CD14-positive monocyte (primary cell): ENCODE data around the gene SPINK13. TPM values are rescaled to one million over a fixed set of nuclear protein-coding genes. Genes with fewer than 3 reads are reported as not detected.
"Not testable (repeated sequence)": the region's sequence is repeated elsewhere in the genome, so short reads cannot be mapped to it uniquely, and the experiment has no call there.

Experiments used
- DNase-seq, 3 donors: peaks; one replicate each; pipeline ENCODE4 v3.0.0-alpha.2; 2011 to 2022
- H2AFZ ChIP-seq: 2 replicates; pipeline ENCODE4 v1.6.0; 2012; ENCODE audit warnings: mild to moderate bottlenecking, low read depth, low read length, inconsistent platforms; ENCODE audit not compliant: insufficient read depth, poor library complexity, severe bottlenecking
- H3K27ac ChIP-seq, 2 donors: 1 replicate in 1 of 2; 2 replicates in 1 of 2; pipeline ENCODE4 v1.5.1; 2012 to 2013; ENCODE audit warnings: low read length in 2 of 2, control low read depth in 1 of 2, inconsistent platforms in 1 of 2, low read depth in 1 of 2, mild to moderate bottlenecking in 1 of 2
- H3K27me3 ChIP-seq, 2 donors: one replicate each; pipeline versions ENCODE4 v1.6.0 to v1.6.1; 2011 to 2013; ENCODE audit warnings: low read length in 2 of 2; ENCODE audit not compliant: control insufficient read depth in 2 of 2, insufficient read depth in 2 of 2
- H3K36me3 ChIP-seq, 2 donors: replicated peaks in 1 of 2; 1 replicate in 1 of 2; 2 replicates in 1 of 2; pipeline versions ENCODE4 v1.5.1 to v1.6.1; 2012 to 2013; ENCODE audit warnings: low read length in 2 of 2, control low read depth in 1 of 2, inconsistent platforms in 1 of 2, mild to moderate bottlenecking in 1 of 2; ENCODE audit not compliant: insufficient read depth in 2 of 2, control insufficient read depth in 1 of 2
- H3K4me1 ChIP-seq, 2 donors: 1 replicate in 1 of 2; 2 replicates in 1 of 2; pipeline versions ENCODE4 v1.5.1 to v1.6.1; 2012 to 2013; ENCODE audit warnings: low read length in 2 of 2, control low read depth in 1 of 2, inconsistent platforms in 1 of 2, mild to moderate bottlenecking in 1 of 2, moderate library complexity in 1 of 2; ENCODE audit not compliant: insufficient read depth in 2 of 2, control insufficient read depth in 1 of 2
- H3K4me2 ChIP-seq: replicated peaks from 2 replicates; pipeline ENCODE3; 2012; ENCODE audit warnings: low read length, moderate library complexity, mild to moderate bottlenecking; ENCODE audit not compliant: poor library complexity, severe bottlenecking; ENCODE audit errors: extremely low read depth
- H3K4me3 ChIP-seq, 3 experiments: fragments of 200-600 bp in 1 of 3; sonication (generic) in 1 of 3; replicated peaks in 1 of 3; 1 replicate in 2 of 3; 2 replicates in 1 of 3; pipeline ENCODE4 v1.5.1; 2011 to 2013; ENCODE audit warnings: low read length in 3 of 3, mild to moderate bottlenecking in 3 of 3, control low read depth in 2 of 3, low read depth in 2 of 3, inconsistent platforms in 1 of 3, moderate library complexity in 1 of 3
- H3K79me2 ChIP-seq: 2 replicates; pipeline ENCODE4 v1.6.0; 2012; ENCODE audit warnings: mild to moderate bottlenecking, control low read depth, inconsistent platforms, low read length, moderate library complexity; ENCODE audit not compliant: insufficient read depth
- H3K9ac ChIP-seq: 2 replicates; pipeline ENCODE4 v1.6.0; 2017; ENCODE audit warnings: low read length, mild to moderate bottlenecking; ENCODE audit not compliant: insufficient read depth, poor library complexity, severe bottlenecking
- H3K9me3 ChIP-seq, 2 donors: replicated peaks in 1 of 2; 1 replicate in 1 of 2; 2 replicates in 1 of 2; pipeline versions ENCODE4 v1.5.1 to v1.6.1; 2012 to 2013; ENCODE audit warnings: low read length in 2 of 2, control low read depth in 1 of 2; ENCODE audit not compliant: control insufficient read depth in 1 of 2, insufficient read depth in 1 of 2
- H4K20me1 ChIP-seq: 2 replicates; pipeline ENCODE4 v1.6.0; 2012; ENCODE audit warnings: mild to moderate bottlenecking, low read length, control low read depth, moderate library complexity; ENCODE audit not compliant: insufficient read depth
- H3K27ac Mint-ChIP-seq, 7 donors: one replicate each; pipeline ENCODE4 v1.8.0; 2020; ENCODE audit warnings: mild to moderate bottlenecking in 7 of 7, mixed read lengths in 7 of 7, moderate library complexity in 6 of 7, inconsistent platforms in 2 of 7
- H3K27me3 Mint-ChIP-seq, 3 donors: one replicate each; pipeline ENCODE4 v1.8.0; 2021 to 2022; ENCODE audit warnings: low read depth in 3 of 3, mild to moderate bottlenecking in 3 of 3, mixed read lengths in 3 of 3, moderate library complexity in 3 of 3, inconsistent platforms in 1 of 3
- H3K36me3 Mint-ChIP-seq, 2 donors: one replicate each; pipeline ENCODE4 v1.8.0; 2020; ENCODE audit warnings: mixed read lengths in 2 of 2, inconsistent platforms in 1 of 2, mild to moderate bottlenecking in 1 of 2
- H3K4me1 Mint-ChIP-seq: one replicate; pipeline ENCODE4 v1.8.0; 2020; ENCODE audit warnings: mild to moderate bottlenecking, mixed read lengths
- H3K4me3 Mint-ChIP-seq, 2 donors: one replicate each; pipeline ENCODE4 v1.8.0; 2020; ENCODE audit warnings: mild to moderate bottlenecking in 2 of 2, mixed read lengths in 2 of 2, moderate library complexity in 1 of 2
- H3K9me3 Mint-ChIP-seq, 7 donors: one replicate each; pipeline ENCODE4 v1.8.0; 2020 to 2022; ENCODE audit warnings: mixed read lengths in 7 of 7, mild to moderate bottlenecking in 6 of 7, moderate library complexity in 6 of 7, inconsistent platforms in 2 of 7
- WGBS: methylation state at CpG from one replicate; pipeline ENCODE4 v1.1.5; 2013; ENCODE audit warnings: missing lambda C conversion rate; ENCODE audit not compliant: insufficient coverage; 5-methylcytosine and 5-hydroxymethylcytosine counted together
- intact Hi-C, 2 donors: fragments of 100-400 bp; cut with micrococcal nuclease; formaldehyde crosslinking; loops; one replicate each; pipeline versions ENCODE4 v1.15.0 to v1.15.1; 2023
- polyA plus RNA-seq, 3 donors: library from polyadenylated mRNA; depleted of rRNA in 1 of 3; unstranded in 2 of 3; stranded (reverse) in 1 of 3; fragments of 300-500 nt in 2 of 3; fragments of >200 nt in 1 of 3; fragmentation: Illumina TruSeq in 2 of 3; gene quantifications; 1 replicate in 2 of 3; 2 replicates in 1 of 3; pipeline ENCODE4 v1.2.3, GENCODE V29; 2012 to 2021
- TF ChIP-seq, protein P1 (sequence below): fragments of 200-600 bp; IDR thresholded peaks from one replicate; pipeline ENCODE4 v1.8.0; 2022; ENCODE audit warnings: antibody characterized with exemption, mild to moderate bottlenecking

The SPINK13 gene
- polyA plus RNA-seq, 3 donors, result not detected

DNA sequence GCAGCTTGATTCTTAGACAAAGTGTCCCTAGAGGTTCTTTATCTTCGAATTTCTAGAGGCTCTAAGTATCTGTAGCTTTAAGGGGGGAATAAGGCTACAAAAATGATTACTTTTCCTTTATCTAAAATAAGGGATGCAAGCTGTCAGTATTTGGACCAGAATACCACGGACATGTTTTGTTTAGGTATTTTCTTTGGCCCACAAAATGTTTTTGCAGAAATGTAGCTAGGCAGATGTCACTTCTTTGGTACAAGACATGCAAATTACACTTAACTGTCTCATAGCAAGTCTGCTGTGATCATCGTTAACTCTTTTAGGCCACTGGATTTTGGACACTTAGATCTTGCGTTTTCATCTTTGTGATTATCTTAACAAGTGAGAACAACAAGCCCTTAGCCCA lies 46.1 kb downstream of the SPINK13 start:
- Histone ChIP-seq H3K36me3 (no peaks in the 10 kb centered on the region), H3K27me3 (no peaks in the 10 kb centered on the region), H3K9ac (no peak overlapping the region), H3K9me3 (no peaks in the 10 kb centered on the region), H4K20me1 (no peaks in the 10 kb centered on the region), H3K27ac (no peak overlapping the region), H2AFZ (no peak overlapping the region), H3K4me3 (no peak overlapping the region), H3K4me1 (no peaks in the 10 kb centered on the region), H3K79me2 (no peaks in the 10 kb centered on the region), H3K4me2 (no peak overlapping the region)
- Mint-ChIP-seq H3K9me3 (peaks cover 0 to 7% (median 1%) of the 10 kb centered on the region in 7 donors), H3K4me1 (peaks cover 1% of the 10 kb centered on the region), H3K4me3 (no peak overlapping the region), H3K27me3 (peaks cover 0 to 2% (median 2%) of the 10 kb centered on the region in 3 donors), H3K27ac (no peak overlapping the region), H3K36me3 (no peaks in the 10 kb centered on the region)
- WGBS, result no CpG with 5 or more reads among the region's 4 CpGs
- TF ChIP-seq, protein P1, sequence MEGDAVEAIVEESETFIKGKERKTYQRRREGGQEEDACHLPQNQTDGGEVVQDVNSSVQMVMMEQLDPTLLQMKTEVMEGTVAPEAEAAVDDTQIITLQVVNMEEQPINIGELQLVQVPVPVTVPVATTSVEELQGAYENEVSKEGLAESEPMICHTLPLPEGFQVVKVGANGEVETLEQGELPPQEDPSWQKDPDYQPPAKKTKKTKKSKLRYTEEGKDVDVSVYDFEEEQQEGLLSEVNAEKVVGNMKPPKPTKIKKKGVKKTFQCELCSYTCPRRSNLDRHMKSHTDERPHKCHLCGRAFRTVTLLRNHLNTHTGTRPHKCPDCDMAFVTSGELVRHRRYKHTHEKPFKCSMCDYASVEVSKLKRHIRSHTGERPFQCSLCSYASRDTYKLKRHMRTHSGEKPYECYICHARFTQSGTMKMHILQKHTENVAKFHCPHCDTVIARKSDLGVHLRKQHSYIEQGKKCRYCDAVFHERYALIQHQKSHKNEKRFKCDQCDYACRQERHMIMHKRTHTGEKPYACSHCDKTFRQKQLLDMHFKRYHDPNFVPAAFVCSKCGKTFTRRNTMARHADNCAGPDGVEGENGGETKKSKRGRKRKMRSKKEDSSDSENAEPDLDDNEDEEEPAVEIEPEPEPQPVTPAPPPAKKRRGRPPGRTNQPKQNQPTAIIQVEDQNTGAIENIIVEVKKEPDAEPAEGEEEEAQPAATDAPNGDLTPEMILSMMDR, result no peak
- DNase-seq, result no peak
- intact Hi-C loops, result no loop called here

DNA sequence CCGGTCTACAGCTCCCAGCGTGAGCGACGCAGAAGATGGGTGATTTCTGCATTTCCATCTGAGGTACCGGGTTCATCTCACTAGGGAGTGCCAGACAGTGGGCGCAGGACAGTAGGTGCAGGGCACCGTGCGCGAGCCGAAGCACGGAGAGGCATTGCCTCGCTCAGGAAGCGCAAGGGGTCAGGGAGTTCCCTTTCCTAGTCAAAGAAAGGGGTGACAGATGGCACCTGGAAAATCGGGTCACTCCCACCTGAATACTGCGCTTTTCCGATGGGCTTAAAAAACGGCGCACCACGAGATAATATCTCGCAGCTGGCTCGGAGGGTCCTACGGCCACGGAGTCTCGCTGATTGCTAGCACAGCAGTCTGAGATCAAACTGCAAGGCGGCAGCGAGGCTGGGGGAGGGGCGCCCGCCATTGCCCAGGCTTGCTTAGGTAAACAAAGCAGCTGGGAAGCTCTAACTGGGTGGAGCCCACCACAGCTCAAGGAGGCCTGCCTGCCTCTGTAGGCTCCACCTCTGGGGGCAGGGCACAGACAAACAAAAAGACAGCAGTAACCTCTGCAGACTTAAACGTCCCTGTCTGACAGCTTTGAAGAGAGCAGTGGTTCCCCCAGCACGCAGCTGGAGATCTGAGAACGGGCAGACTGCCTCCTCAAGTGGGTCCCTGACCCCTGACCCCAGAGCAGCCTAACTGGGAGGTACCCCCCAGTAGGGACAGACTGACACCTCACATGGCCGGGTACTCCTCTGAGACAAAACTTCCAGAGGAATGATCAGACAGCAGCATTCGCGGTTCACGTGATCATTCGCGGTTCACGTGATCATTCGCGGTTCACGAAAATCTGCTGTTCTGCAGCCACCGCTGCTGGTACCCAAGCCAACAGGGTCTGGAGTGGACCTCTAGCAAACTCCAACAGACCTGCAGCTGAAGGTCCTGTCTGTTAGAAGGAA lies 51.7 kb downstream of the SPINK13 start:
- Mint-ChIP-seq H3K27me3 (peaks cover 0 to 12% (median 2%) of the 10 kb centered on the region in 3 donors), H3K4me3 (peak overlapping the region; percentile 81 to 85), H3K27ac (peak overlapping the region in 1 of 7 donors; percentile 19)
- H4K20me1 ChIP-seq, H3K9me3 ChIP-seq, H3K4me3 ChIP-seq, intact Hi-C loops, H3K36me3 Mint-ChIP-seq, DNase-seq, H3K36me3 ChIP-seq, H2AFZ ChIP-seq, H3K9me3 Mint-ChIP-seq, H3K4me1 ChIP-seq, H3K27ac ChIP-seq, H3K27me3 ChIP-seq, H3K79me2 ChIP-seq, H3K9ac ChIP-seq, H3K4me1 Mint-ChIP-seq, H3K4me2 ChIP-seq: not testable (repeated sequence)
- 73% methylated on average over 25 of the region's 42 CpGs for WGBS
